HG02970 (cell line): ENCODE measurements around the gene CAPRIN2.

ENCODE experiments used
- ATAC-seq: cut with Tn5 transposase; IDR thresholded peaks from one replicate; pipeline ENCODE4 v1.9.1; 2021; ENCODE audit warnings: mild to moderate bottlenecking, moderate library complexity, moderate number of reproducible peaks; ENCODE audit not compliant: unreplicated experiment, low FRiP score

The CAPRIN2 gene

DNA sequence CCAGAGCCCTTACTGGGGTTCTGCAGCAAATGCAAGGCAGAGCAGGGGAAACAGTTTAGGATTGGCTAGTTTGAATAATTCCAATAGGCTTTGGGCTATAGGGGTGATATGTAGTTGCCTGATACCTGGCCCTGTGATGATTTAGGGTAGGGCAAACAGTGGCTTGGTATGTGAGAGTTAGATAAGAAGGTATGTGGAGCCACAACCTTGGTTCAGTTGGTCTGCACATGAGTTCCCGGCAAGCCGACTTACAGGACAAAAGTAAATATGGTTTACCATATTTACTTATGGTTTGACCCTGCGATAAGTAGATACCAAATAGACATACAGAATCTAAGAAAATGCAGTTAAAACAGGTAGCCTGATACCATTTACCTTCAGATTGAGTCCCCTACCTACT, 8.3 kb upstream of the CAPRIN2 start:
- no peak for ATAC-seq

DNA sequence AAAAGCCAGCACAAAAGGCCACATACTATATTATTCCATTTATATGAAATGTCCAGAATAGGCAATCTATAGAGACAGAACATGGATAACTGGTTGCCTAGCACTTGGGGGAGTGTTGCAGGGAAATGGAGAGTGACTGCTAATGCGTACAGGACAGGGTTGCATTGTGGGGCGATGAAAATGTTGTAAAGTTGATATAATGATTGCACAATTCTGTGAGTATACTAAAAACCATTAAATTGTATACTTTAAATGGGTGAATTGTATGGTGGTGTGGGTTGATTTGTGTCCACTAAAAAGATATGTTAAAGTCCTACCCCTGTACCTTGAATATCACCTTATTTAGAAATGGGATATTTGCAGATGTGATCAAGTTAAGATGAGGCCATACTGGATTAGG, 7.0 kb upstream of the CAPRIN2 start:
- no peak for ATAC-seq

DNA sequence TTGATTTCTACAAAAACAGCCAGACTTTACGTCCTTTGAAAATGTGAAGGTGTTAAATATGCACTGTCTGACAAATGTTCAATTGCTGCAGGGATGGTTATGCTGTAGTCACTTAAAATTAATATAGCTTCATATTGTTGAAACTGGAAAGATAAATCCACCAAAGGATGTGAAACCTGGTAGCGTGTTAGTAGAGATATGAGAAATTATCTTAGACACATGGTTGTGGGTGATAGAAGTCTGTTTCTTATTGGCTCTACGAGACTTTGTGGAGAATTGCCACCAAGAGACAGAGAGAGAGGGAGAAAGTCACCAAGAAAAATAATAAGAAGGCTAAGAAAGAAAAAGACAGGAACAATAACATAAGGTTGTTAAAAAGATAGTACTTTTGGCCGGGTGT, 2.6 kb upstream of the CAPRIN2 start:
- no peak for ATAC-seq

DNA sequence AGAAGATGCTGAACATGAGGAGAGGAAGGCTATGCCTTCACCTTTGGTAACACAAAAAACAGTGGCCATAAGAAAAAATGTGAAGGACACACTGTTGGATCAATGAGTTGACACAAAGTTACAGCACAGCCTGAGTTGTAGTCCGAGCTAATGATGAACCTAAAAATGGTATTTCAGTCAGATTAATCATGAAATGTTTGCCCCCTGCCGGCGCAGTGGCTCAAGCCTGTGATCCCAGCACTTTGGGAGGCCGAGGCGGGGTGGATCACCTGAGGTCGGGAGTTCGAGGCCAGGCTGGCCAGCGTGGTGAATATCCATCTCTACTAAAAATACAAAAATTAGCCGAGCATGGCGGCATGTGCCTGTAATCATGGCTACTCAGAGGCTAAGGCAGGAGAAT, 1.3 kb upstream of the CAPRIN2 start:
- no peak for ATAC-seq

GRCh38 chr12:30755395-30755762, 628 bp upstream of the CAPRIN2 start:
- ATAC-seq: no peak

DNA sequence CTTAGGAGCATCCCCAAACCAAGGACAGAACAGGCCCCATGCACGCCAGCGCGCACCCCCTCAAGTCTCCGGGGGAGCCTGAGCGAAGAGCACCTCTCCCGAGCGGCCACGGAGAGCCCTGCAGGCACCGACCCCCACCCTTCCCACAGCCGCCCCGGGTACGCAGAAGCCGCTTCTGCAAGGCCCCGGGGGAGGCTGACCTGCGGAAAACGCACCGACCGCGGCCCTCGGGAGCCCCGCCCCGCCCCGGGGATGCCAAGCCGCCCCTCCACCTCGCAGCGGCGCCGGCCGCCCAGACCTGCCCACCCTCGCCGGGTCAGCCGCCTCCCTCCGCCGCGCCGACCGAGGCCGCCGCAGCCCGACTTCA, 385 bp downstream of the CAPRIN2 start:
- ATAC-seq: peak; percentile 45

GRCh38 chr12:30753751-30754382, 884 bp downstream of the CAPRIN2 start:
- ATAC-seq: no peak

- no peak for ATAC-seq
Observed at GRCh38 chr12:30753233-30753632, 1.5 kb downstream of the CAPRIN2 start.

GRCh38 chr12:30752255-30752654, 2.5 kb downstream of the CAPRIN2 start:
- no peak for ATAC-seq

GRCh38 chr12:30748147-30748546, 6.6 kb downstream of the CAPRIN2 start:
- no peak for ATAC-seq

DNA sequence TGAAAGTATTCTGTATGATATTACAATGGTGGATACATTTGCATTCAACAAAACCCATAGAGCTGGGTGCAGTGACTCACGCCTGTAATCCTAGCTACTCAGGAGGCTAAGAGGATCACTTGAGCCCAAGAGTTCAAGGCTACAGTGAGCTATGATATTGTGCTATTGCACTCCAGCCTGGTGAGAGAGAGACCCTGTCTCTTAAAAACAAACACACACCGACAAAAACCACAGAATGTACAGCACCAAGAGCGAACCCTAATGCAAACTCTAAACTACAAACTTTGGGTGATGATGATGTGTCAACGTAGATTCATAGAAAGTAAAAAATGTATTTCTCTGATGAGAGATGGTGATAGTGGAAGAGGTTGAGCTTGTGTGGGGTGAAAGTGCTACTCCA, 8.6 kb downstream of the CAPRIN2 start:
- no peak for ATAC-seq

GRCh38 chr12:30744321-30744720, 10.4 kb downstream of the CAPRIN2 start:
- ATAC-seq: no peak

DNA sequence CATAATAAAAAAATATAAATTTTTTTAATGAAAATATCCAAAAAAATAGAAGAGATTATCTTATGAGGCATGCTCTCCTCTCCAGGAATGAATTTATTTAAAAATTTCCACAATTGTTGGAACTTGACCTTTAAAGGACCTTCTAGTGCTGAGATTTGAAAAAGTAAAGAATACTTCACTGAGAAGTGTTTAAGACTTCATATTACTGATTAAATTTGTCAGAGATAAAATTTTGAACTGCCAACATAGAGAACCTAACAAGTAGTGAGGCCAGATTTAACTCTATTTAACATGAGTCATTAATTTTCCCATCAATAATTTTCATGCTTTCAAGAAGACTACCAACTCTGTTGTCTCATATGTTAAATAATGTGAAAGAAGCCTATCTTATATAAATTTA, 14.5 kb downstream of the CAPRIN2 start:
- ATAC-seq: no peak

DNA sequence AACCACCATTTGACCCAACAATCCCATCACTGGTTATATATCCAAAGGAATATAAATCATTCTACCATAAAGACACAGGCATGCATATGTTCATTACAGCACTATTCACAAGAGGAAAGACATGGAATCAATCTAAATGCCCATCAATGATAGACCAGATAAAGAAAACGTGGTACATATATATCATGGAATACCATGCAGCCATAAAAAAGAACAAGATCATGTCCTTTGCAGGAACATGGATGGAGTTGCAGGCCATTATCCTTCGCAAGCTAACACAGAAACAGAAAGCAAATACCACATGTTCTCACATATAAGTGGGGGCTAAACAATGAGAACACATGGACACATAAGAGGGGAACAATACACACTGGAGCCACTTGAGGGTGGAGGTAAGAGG, 15.7 kb downstream of the CAPRIN2 start:
- no peak for ATAC-seq

DNA sequence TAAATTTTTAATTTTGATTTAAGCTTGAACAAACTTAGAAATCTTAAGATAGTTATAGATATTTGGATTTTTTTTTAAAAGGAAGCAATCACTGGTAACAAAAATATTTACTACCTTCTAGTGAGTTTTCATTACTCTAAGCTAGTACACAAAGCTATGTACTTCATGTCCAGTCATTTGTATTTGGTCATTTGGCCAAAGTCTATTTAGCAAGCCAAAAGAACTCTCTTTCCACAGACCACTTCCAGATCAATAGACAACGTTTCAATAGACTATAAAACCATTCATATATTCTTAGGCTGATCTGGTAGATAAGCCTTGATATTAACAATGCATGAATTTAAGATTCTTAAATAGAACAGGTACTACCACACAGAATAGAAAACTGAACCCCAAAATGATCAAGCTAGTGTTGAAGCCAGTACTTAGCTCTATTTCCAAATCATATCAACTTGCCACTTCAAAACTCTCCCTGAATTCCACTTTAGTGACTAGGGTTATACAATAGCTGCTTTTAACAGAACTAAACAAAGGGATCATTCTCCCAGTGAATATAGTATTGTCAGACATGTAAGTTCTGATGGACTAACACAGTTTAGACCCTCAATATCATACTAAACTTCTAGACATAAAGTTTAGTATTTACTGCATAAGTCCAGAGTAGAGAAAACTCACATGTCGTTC, 21.7 kb downstream of the CAPRIN2 start:
- no peak for ATAC-seq

DNA sequence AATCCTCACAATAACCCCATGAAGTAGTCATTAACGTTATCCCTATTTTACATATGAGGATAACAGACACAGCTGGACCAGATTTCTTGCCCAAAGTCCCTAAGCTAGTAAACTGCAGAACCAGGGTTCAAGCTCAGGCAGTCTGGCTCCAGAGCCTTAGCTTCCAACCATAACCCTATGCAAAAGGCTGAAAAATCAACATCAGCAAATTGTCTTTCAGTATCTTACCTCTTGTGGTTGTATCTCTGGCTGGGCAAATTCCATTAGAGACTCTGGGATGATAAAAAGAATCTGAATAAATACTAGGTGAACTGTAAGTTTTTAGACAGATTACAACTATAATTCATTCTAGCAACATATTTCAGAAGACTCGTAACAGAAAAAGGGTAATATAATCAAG, 24.7 kb downstream of the CAPRIN2 start:
- no peak for ATAC-seq

- no peak for ATAC-seq
Observed at GRCh38 chr12:30729547-30729946, 25.2 kb downstream of the CAPRIN2 start.

DNA sequence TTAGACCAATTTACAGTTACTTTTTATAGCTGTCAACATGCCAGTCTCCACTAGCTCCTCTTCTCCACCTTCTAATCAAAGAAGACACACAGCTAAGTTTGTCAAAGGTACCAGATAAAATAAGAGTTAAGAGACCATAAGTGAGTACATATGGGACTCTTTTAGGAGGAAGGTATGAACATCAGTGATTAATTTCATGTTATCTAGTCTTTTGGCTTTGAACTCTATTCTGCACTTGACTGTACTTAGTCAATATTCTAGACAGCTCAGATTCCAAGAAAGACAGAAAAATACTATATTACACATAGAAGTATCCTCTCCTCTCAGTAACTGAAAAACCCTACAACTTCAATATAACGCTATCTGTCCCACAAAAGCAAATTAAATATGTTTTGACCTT, 28.1 kb downstream of the CAPRIN2 start:
- no peak for ATAC-seq

- ATAC-seq: no peak
Observed at GRCh38 chr12:30725739-30726138, 29.0 kb downstream of the CAPRIN2 start.

DNA sequence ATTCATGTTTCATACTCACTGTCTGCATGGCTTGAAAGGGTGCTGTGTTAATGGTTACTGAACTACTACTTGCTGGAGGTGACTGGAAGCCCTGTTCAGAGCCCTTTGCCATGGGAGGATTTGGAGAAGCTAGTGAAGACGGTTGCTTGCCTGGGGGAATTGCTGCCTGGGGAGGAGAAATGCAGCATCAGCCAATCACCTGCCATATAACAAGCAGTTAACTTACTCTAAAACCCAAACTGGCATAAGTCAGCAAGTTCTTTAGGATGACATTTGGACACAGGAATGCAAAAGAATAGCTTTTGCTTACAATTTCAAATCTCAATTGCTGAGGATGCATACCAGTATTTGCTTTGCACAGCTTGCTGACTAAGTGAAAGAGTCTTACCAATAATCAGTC, 35.7 kb downstream of the CAPRIN2 start:
- ATAC-seq: no peak

- ATAC-seq: no peak
Observed at GRCh38 chr12:30707613-30708342, 47.0 kb downstream of the CAPRIN2 start.

DNA sequence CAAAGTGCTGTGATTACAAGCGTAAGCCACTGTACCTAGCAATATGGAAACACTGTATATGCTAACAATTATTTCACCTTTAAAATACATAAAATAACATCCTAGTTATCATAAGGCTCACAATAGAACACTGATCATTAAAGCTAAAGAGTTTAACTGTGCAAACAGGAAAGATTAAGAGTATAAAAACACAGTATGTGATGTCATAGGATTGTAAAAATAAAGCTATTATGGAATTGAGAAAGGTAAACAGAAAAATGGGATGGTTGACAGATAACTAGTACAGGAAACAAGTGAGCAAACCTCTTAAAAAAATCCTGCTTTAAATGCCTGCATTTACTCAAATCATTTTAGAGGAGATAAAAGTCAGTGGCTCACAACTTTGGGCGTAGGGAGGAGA, 48.3 kb downstream of the CAPRIN2 start:
- no peak for ATAC-seq
